Loucy (cell line): Measurements from ENCODE around the gene PTGR3.

Experiments
- H2AFZ ChIP-seq: fragments of 200-600 bp; sonication (generic); 2 replicates; pipeline ENCODE4 v1.6.0; 2016; ENCODE audit warnings: antibody characterized with exemption, mild to moderate bottlenecking, low read length, moderate library complexity
- H3F3A ChIP-seq: fragments of 200-600 bp; 2 replicates; pipeline ENCODE4 v1.6.0; 2016; ENCODE audit warnings: antibody characterized with exemption, low read depth, mild to moderate bottlenecking
- H3K27me3 ChIP-seq: fragments of 200-600 bp; sonication (generic); 2 replicates; pipeline ENCODE4 v1.6.1; 2014; ENCODE audit warnings: low read length, mild to moderate bottlenecking; ENCODE audit not compliant: insufficient read depth, poor library complexity, severe bottlenecking
- H3K36me3 ChIP-seq: fragments of 200-600 bp; sonication (generic); 2 replicates; pipeline ENCODE4 v1.6.1; 2016; ENCODE audit warnings: low read length; ENCODE audit not compliant: insufficient read depth
- H3K4me1 ChIP-seq: fragments of 200-600 bp; sonication (generic); 2 replicates; pipeline ENCODE4 v1.5.1; 2014; ENCODE audit warnings: low read length, mild to moderate bottlenecking; ENCODE audit not compliant: insufficient read depth, poor library complexity, severe bottlenecking
- H3K4me2 ChIP-seq: fragments of 200-600 bp; sonication (generic); 2 replicates; pipeline ENCODE4 v1.6.0; 2014; ENCODE audit warnings: antibody characterized with exemption, low read length, low read depth, mild to moderate bottlenecking; ENCODE audit not compliant: poor library complexity, severe bottlenecking
- H3K4me3 ChIP-seq: fragments of 200-600 bp; sonication (generic); 2 replicates; pipeline ENCODE4 v1.5.1; 2014; ENCODE audit warnings: low read length, mild to moderate bottlenecking, mixed read lengths; ENCODE audit not compliant: poor library complexity, severe bottlenecking
- H3K79me2 ChIP-seq: fragments of 200-600 bp; sonication (generic); 2 replicates; pipeline ENCODE4 v1.6.1; 2014; ENCODE audit warnings: low read length; ENCODE audit not compliant: insufficient read depth
- H3K9ac ChIP-seq: fragments of 200-600 bp; sonication (generic); 2 replicates; pipeline ENCODE4 v1.6.0; 2014; ENCODE audit warnings: mild to moderate bottlenecking, low read depth, low read length, moderate library complexity; ENCODE audit not compliant: poor library complexity, severe bottlenecking
- H3K9me2 ChIP-seq: fragments of 200-600 bp; sonication (generic); replicated peaks from 2 replicates; pipeline ENCODE4 v1.6.1; 2016; ENCODE audit warnings: low read depth, low read length, mixed read lengths
- H3K9me3 ChIP-seq: fragments of 200-600 bp; sonication (generic); 2 replicates; pipeline ENCODE4 v1.6.1; 2014; ENCODE audit warnings: mild to moderate bottlenecking, antibody characterized with exemption, low read length, low read depth; ENCODE audit not compliant: insufficient read depth
- H4K20me1 ChIP-seq: fragments of 200-600 bp; sonication (generic); 2 replicates; pipeline ENCODE4 v1.6.0; 2014; ENCODE audit warnings: antibody characterized with exemption, low read length, mild to moderate bottlenecking; ENCODE audit not compliant: insufficient read depth, poor library complexity, severe bottlenecking
- EZH2phosphoT487 ChIP-seq: fragments of 200-600 bp; IDR thresholded peaks from 2 replicates; pipeline ENCODE4 v1.6.1; 2018; ENCODE audit warnings: antibody characterized with exemption, mild to moderate bottlenecking, moderate library complexity, borderline replicate concordance
- TF ChIP-seq, protein P1 (sequence below): fragments of 200-600 bp; sonication (generic); conservative IDR thresholded peaks from 2 replicates; pipeline ENCODE4 v1.5.1; 2014; ENCODE audit warnings: mild to moderate bottlenecking, antibody characterized with exemption, low read length

PTGR3 gene

DNA sequence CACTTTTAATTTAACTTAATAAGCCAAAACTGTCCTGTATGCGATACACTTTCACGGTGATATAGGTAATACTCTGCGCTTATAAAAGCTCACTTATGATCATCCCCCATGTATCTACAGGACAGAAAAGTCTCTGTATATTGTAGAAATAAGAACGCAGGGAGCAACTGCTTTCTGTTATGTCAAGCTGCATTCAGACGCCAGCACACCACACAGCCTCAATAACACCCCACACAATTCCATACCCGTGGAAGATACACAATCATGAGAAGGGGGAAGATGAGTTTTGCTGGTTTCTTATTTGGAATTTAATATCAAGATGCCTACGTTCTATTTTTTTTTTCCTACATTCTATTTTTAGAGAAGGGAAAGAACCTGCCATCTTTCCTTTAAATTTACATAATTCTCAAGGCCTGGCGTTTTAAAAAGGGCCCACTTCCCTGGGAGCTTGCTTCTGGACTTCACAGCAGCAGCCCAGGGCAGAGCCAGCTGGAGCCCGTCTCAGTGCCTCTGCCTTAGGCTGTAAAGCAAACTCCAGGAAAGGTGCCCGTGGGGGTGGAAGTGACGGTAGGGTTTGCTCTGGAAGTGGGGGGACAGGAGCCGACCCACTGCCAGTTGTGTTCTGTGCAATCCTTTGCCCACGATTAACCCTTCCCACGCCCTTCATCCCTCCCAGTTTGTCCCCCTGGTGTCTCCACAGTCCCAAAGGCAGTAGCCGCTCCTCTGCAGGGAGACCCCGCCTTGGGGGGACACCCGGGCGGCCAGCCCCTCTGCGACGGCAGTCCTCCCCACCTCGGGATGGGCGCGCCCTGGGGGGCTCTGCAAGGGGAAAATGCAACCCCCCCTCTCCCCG is 5.3 kb downstream of the PTGR3 start:
- Histone ChIP-seq H3K36me3 (peaks cover 12% of the 10 kb centered on the region; the same call in 1 of the 2 replicates), H3K4me3 (no peak overlapping the region), H3F3A (peaks cover 6% of the 10 kb centered on the region; the same call in 1 of the 2 replicates), H4K20me1 (peaks cover 89% of the 10 kb centered on the region), H3K9ac (no peak overlapping the region), H3K9me3 (no peaks in the 10 kb centered on the region), H2AFZ (no peak overlapping the region), H3K4me2 (peak overlapping the region; percentile 41), H3K79me2 (peaks cover 89% of the 10 kb centered on the region), H3K4me1 (peaks cover 82% of the 10 kb centered on the region), H3K27me3 (no peaks in the 10 kb centered on the region), H3K9me2 (no peaks in the 10 kb centered on the region)
- TF ChIP-seq, protein P1, sequence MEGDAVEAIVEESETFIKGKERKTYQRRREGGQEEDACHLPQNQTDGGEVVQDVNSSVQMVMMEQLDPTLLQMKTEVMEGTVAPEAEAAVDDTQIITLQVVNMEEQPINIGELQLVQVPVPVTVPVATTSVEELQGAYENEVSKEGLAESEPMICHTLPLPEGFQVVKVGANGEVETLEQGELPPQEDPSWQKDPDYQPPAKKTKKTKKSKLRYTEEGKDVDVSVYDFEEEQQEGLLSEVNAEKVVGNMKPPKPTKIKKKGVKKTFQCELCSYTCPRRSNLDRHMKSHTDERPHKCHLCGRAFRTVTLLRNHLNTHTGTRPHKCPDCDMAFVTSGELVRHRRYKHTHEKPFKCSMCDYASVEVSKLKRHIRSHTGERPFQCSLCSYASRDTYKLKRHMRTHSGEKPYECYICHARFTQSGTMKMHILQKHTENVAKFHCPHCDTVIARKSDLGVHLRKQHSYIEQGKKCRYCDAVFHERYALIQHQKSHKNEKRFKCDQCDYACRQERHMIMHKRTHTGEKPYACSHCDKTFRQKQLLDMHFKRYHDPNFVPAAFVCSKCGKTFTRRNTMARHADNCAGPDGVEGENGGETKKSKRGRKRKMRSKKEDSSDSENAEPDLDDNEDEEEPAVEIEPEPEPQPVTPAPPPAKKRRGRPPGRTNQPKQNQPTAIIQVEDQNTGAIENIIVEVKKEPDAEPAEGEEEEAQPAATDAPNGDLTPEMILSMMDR: no peak
- TF ChIP-seq EZH2phosphoT487: no peak

DNA sequence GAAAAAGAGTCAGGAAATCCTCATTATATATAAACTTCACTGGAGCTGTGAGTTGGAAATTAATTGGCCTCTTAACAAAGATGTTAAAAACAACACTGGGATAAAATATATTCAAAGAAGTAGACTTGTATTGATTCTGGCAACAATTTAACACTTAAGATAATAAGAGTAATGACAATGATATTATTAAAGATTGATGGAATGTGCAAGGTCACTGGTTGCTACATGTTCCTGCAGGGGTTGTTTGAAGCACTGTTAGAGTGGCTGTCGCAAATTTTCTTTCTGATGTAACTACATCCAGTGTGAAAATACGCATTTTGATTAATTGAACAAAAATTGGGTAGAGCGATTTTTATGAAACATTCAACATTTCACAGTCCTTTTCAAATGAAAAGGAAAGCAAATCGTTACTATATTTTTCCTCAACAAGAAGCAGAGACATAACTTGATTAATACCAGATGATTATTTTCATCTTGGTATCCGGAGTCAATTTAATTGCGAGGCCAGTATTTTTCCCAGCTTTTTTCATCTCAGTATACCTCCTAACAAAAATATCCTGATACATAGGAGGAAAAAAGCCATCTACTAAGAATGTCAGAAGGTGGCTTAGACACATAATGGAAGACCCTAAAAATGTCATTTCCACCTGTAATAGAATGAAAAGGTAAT is 6.1 kb downstream of the PTGR3 start:
- Histone ChIP-seq H3K4me3 (no peak overlapping the region), H4K20me1 (peaks cover 85% of the 10 kb centered on the region), H3K4me2 (peak overlapping the region; percentile 41), H3K9me2 (no peaks in the 10 kb centered on the region), H3K27me3 (no peaks in the 10 kb centered on the region), H3K4me1 (peaks cover 90% of the 10 kb centered on the region), H3F3A (peaks cover 6% of the 10 kb centered on the region; the same call in 1 of the 2 replicates), H3K9me3 (no peaks in the 10 kb centered on the region), H2AFZ (no peak overlapping the region), H3K79me2 (peaks cover 83% of the 10 kb centered on the region), H3K9ac (no peak overlapping the region), H3K36me3 (peaks cover 12% of the 10 kb centered on the region; the same call in 1 of the 2 replicates)
- TF ChIP-seq, protein P1: no peak
- no peak for TF ChIP-seq EZH2phosphoT487

DNA sequence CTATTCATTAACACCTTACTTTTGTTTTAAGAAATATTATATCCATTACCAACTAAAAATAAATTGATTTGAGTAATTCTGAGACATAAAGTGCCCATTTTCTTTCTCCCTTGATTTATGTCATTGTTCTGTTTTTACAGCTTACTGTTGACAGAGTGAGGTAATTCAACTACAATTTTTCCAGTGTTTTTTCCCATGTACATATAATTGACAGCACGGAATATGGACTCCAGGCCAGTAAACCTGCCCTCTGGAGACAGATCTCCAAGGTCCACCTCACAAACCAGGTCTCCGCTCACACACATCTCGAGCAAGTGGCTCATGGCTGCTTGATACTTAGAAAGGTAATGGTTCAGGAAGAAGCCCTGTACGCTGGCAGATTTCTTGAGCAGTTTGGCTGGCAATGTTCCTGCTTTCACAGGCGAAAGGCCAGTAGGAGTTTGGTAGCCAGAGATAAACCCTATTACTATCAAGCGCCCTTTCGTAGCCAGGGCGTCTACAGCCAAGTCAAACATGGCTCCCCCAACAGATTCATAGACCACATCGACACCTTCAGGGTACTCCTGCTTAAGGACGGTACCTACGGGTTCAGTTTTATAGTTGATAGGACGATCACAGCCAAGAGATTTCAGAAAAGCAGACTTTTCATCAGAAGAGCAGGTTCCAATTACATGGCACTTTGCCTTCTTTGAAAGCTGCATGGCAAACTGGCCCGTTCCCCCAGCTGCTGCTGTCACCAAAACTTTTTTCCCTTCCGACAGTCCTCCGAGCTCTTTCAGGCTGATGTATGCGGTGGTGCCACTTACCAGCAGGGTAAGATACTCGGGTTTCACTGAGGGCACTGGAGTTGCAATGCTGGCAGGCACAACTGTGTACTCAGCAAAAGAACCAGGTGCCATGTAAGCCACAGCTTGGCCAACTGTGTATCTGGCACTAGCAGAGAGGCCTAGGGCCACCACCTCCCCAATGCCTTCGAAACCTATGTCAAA is 7.4 kb downstream of the PTGR3 start:
- Histone ChIP-seq H3K79me2 (peaks cover 70% of the 10 kb centered on the region), H3K9me2 (no peaks in the 10 kb centered on the region), H4K20me1 (peaks cover 77% of the 10 kb centered on the region), H2AFZ (no peak overlapping the region), H3K27me3 (no peaks in the 10 kb centered on the region), H3F3A (peaks cover 6% of the 10 kb centered on the region; the same call in 1 of the 2 replicates), H3K36me3 (peaks cover 12% of the 10 kb centered on the region; the same call in 1 of the 2 replicates), H3K4me3 (no peak overlapping the region), H3K9me3 (no peaks in the 10 kb centered on the region), H3K4me2 (peak overlapping the region; percentile 46), H3K4me1 (peaks cover 88% of the 10 kb centered on the region), H3K9ac (no peak overlapping the region)
- TF ChIP-seq, protein P1: no peak
- TF ChIP-seq EZH2phosphoT487: no peak
